Spleen (tissue), 11 donors: ENCODE data around the gene DENND1A. TPM values are rescaled to one million over a fixed set of nuclear protein-coding genes. Genes with fewer than 3 reads are reported as not detected.

Experiments used
- DNase-seq: peaks from one replicate; pipeline ENCODE4 v3.0.0-alpha.2; 2020
- H3K27ac ChIP-seq, 8 donors: fragments of 200-600 bp; sonication (generic) in 7 of 8; 1 replicate in 4 of 8; 2 replicates in 4 of 8; pipeline versions ENCODE4 v1.5.0 to v1.8.0; 2016 to 2021; ENCODE audit warnings: inconsistent platforms in 4 of 8, mild to moderate bottlenecking in 4 of 8, moderate library complexity in 1 of 8
- H3K27me3 ChIP-seq, 7 donors: fragments of 200-600 bp; sonication (generic) in 6 of 7; replicated peaks in 1 of 7; 1 replicate in 4 of 7; 2 replicates in 3 of 7; pipeline versions ENCODE4 v1.5.0 to v1.8.0; 2016 to 2021; ENCODE audit warnings: inconsistent platforms in 3 of 7, mild to moderate bottlenecking in 1 of 7
- H3K36me3 ChIP-seq, 6 donors: fragments of 200-600 bp; sonication (generic) in 5 of 6; 1 replicate in 4 of 6; 2 replicates in 2 of 6; pipeline versions ENCODE4 v1.5.0 to v1.8.0; 2016 to 2021; ENCODE audit warnings: inconsistent platforms in 2 of 6
- H3K4me1 ChIP-seq, 6 donors: fragments of 200-600 bp; sonication (generic) in 5 of 6; 1 replicate in 3 of 6; 2 replicates in 3 of 6; pipeline versions ENCODE4 v1.5.0 to v1.8.0; 2016 to 2021; ENCODE audit warnings: inconsistent platforms in 3 of 6
- H3K4me3 ChIP-seq, 8 donors: fragments of 200-600 bp; sonication (generic) in 7 of 8; 1 replicate in 4 of 8; 2 replicates in 4 of 8; pipeline versions ENCODE4 v1.5.0 to v1.8.0; 2016 to 2021; ENCODE audit warnings: inconsistent platforms in 4 of 8, mild to moderate bottlenecking in 4 of 8, moderate library complexity in 2 of 8
- H3K9me3 ChIP-seq, 8 donors: fragments of 200-600 bp; sonication (generic) in 7 of 8; 1 replicate in 4 of 8; 2 replicates in 4 of 8; pipeline versions ENCODE4 v1.5.0 to v1.8.0; 2016 to 2021; ENCODE audit warnings: inconsistent platforms in 4 of 8
- POLR2A ChIP-seq, 3 donors: fragments of 450-650 bp; IDR thresholded peaks; one replicate each; pipeline ENCODE4 v1.5.1; 2017; ENCODE audit warnings: antibody characterized with exemption in 3 of 3, mild to moderate bottlenecking in 1 of 3
- POLR2AphosphoS5 ChIP-seq, 3 donors: sonication (generic); formaldehyde crosslinking; IDR thresholded peaks; one replicate each; pipeline ENCODE4 v1.5.1; 2017; ENCODE audit warnings: antibody characterized with exemption in 3 of 3
- WGBS, 5 donors: extraction: QIAGEN DNeasy Blood & Tissue Kit in 3 of 5; methylation state at CpG; one replicate each; pipeline versions ENCODE4 v1.1.5 to v1.1.7; 2013 to 2018; 5-methylcytosine and 5-hydroxymethylcytosine counted together
- intact Hi-C: fragments of 100-400 bp; cut with DNase I; formaldehyde crosslinking; loops from one replicate; pipeline ENCODE4 v1.15.0; 2023; ENCODE audit warnings: low total_unique reads
- polyA plus RNA-seq, 3 donors: library from polyadenylated mRNA; stranded (reverse); fragments of 200-250 nt; gene quantifications; one replicate each; pipeline ENCODE4 v1.2.1, GENCODE V29; 2013
- total RNA-seq, 7 donors: library from RNA; depleted of rRNA in 3 of 7; stranded (reverse); fragments of >200 nt in 3 of 7; fragmentation: NEBNext Ultra II Directional in 4 of 7; extraction: Animal tissue kit (Norgen Biotek cat#: 25700) in 4 of 7; gene quantifications; one replicate each; pipeline versions ENCODE4 v1.1.0 to v1.2.1, GENCODE V29; 2016 to 2021
- TF ChIP-seq, protein P1 (sequence below), 11 experiments: fragments of 200-600 bp in 7 of 11; fragments of 450-650 bp in 4 of 11; sonication (generic) in 4 of 11; IDR thresholded peaks in 8 of 11; conservative IDR thresholded peaks in 3 of 11; 1 replicate in 7 of 11; 2 replicates in 4 of 11; pipeline versions ENCODE4 v1.4.0 to v1.8.0; 2016 to 2021; ENCODE audit warnings: antibody characterized with exemption in 11 of 11, inconsistent platforms in 4 of 11, mild to moderate bottlenecking in 1 of 11
- donor health status: healthy with polysubstance abuse.
- donor health status: DM: no; HTN: no; CAD: no; lungs with moderate emphysema.
- donor health status: DM: no; HTN: no; CAD: no.
- donor health status: Bipolar disorder and iron deficiency.
- donor health status: healthy.
- donor health status: DM: no; HTN: no; CAD: no.
- donor health status: DM: yes; HTN: yes; CAD: no.

The DENND1A gene
- total and polyA plus RNA-seq, 10 donors: 5.4 to 59.3 (median 48.8) TPM

DNA sequence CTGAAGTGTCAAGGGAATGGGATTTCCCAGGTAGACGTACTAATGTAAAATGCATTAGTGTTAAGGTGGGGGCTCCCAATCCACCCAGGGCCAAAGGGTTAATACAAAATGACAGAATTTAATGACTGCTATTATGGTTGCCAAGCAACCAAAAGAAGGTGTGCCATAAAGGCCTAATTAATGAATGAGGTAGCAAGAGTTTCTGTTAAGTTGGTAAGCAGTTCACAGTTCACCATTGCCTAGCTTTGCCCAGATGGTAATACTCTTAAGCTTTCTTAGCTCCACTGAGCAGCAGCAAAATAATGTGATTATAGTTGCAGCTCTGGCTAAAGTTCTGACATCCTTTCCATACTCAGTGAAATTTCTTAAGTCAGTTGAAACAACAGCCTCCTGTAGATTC is 211.7 kb downstream of the DENND1A start:
- Histone ChIP-seq H3K27me3 (no peaks in the 10 kb centered on the region), H3K4me3 (no peak overlapping the region), H3K9me3 (peaks cover 2 to 26% (median 21%) of the 10 kb centered on the region in 8 donors), H3K27ac (no peak overlapping the region), H3K36me3 (peaks cover 0 to 22% (median 0%) of the 10 kb centered on the region in 6 donors), H3K4me1 (peaks cover 0 to 25% (median 6%) of the 10 kb centered on the region in 6 donors)
- WGBS, 5 donors: 92 to 100% (median 94%) methylated on average over 1 of the region's 1 CpG
- DNase-seq: no peak
- TF ChIP-seq POLR2A (IDR thresholded peaks at IDR 0.05) (no peak), POLR2AphosphoS5 (IDR thresholded peaks at IDR 0.05) (no peak)
- TF ChIP-seq, protein P1, sequence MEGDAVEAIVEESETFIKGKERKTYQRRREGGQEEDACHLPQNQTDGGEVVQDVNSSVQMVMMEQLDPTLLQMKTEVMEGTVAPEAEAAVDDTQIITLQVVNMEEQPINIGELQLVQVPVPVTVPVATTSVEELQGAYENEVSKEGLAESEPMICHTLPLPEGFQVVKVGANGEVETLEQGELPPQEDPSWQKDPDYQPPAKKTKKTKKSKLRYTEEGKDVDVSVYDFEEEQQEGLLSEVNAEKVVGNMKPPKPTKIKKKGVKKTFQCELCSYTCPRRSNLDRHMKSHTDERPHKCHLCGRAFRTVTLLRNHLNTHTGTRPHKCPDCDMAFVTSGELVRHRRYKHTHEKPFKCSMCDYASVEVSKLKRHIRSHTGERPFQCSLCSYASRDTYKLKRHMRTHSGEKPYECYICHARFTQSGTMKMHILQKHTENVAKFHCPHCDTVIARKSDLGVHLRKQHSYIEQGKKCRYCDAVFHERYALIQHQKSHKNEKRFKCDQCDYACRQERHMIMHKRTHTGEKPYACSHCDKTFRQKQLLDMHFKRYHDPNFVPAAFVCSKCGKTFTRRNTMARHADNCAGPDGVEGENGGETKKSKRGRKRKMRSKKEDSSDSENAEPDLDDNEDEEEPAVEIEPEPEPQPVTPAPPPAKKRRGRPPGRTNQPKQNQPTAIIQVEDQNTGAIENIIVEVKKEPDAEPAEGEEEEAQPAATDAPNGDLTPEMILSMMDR (IDR thresholded peaks at IDR 0.05 in 8 of 11, conservative IDR thresholded peaks at IDR 0.05 in 3 of 11): no peak
- intact Hi-C loops: no loop called here

DNA sequence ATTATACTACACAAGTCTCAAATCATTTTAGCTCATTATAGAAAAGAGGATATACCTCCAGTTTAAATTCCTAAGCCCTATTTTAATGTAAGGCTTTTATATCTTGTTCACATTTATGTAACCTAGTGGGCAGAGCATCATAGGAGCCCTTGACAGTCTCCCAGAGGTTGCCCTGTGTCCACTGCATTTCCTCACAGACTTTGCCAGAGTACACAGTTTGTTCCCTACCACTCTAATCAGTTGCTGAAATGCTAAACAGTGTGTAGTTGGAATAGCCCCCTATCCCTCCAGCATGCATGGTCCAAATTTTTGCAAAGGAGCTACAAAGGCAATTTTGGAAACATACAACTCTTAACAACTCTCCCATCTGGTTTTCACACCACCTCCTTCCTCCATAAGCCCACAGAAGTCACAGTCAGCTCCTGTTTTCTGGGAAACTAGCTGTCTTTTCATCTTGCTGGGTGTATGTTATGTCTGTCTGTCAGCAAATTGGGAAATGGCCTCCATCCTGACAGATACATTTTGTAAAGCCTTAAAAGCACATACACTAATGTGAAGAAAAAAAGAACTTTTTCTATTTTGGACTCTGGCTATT is 212.2 kb downstream of the DENND1A start:
- TF ChIP-seq POLR2A (IDR thresholded peaks at IDR 0.05) (no peak), POLR2AphosphoS5 (IDR thresholded peaks at IDR 0.05) (no peak)
- TF ChIP-seq, protein P1 (IDR thresholded peaks at IDR 0.05 in 8 of 11, conservative IDR thresholded peaks at IDR 0.05 in 3 of 11): no peak
- H3K27me3 ChIP-seq: no peaks in the 10 kb centered on the region
- intact Hi-C loops: no loop called here
- peaks cover 2 to 21% (median 16%) of the 10 kb centered on the region in 8 donors for H3K9me3 ChIP-seq
- peaks cover 0 to 25% (median 6%) of the 10 kb centered on the region in 6 donors for H3K4me1 ChIP-seq
- H3K4me3 ChIP-seq: no peak overlapping the region
- H3K36me3 ChIP-seq: peaks cover 0 to 17% (median 0%) of the 10 kb centered on the region in 6 donors
- no peak overlapping the region for H3K27ac ChIP-seq
- no peak for DNase-seq

- WGBS, 5 donors: 69 to 81% (median 75%) methylated on average over 8 of the region's 8 CpGs
- H3K36me3 ChIP-seq: peaks cover 0 to 5% (median 0%) of the 10 kb centered on the region in 6 donors
- intact Hi-C loops: no loop called here
- H3K4me3 ChIP-seq: no peak overlapping the region
- H3K27ac ChIP-seq: no peak overlapping the region
- no peak for DNase-seq
- H3K4me1 ChIP-seq: peaks cover 0 to 25% (median 6%) of the 10 kb centered on the region in 6 donors
- peaks cover 0 to 9% (median 3%) of the 10 kb centered on the region in 8 donors for H3K9me3 ChIP-seq
- TF ChIP-seq POLR2AphosphoS5 (IDR thresholded peaks at IDR 0.05): no peak
- no peak for TF ChIP-seq POLR2A (IDR thresholded peaks at IDR 0.05)
- TF ChIP-seq, protein P1 (IDR thresholded peaks at IDR 0.05 in 8 of 11, conservative IDR thresholded peaks at IDR 0.05 in 3 of 11): no peak
- no peaks in the 10 kb centered on the region for H3K27me3 ChIP-seq
These were observed 213.5 kb downstream of the DENND1A start for GRCh38 chr9:123716339-123716945.

DNA sequence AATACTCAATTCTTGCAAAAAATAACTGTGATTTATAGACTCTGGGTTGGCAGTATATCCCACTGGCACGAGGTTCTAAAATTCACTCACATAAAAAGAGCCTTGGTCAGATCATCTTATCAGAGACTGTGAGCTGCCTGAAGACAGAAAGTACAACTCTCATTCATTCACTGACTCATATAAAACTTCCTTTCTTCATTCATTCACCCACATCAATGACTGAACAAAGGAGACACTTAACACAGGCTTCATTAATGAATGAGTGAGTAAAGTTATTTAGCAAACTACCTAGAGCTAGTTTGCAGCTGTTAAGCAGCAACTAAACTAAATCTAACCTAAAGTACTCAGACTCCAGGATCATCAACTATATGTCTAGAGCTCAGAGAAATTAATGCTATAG is 214.7 kb downstream of the DENND1A start:
- intact Hi-C loops: no loop called here
- Histone ChIP-seq H3K27me3 (no peaks in the 10 kb centered on the region), H3K9me3 (peaks cover 0 to 9% (median 3%) of the 10 kb centered on the region in 8 donors), H3K4me1 (peaks cover 0 to 25% (median 6%) of the 10 kb centered on the region in 6 donors), H3K4me3 (no peak overlapping the region), H3K36me3 (peaks cover 0 to 3% (median 0%) of the 10 kb centered on the region in 6 donors), H3K27ac (no peak overlapping the region)
- TF ChIP-seq POLR2A (IDR thresholded peaks at IDR 0.05) (no peak), POLR2AphosphoS5 (IDR thresholded peaks at IDR 0.05) (no peak)
- TF ChIP-seq, protein P1 (IDR thresholded peaks at IDR 0.05 in 8 of 11, conservative IDR thresholded peaks at IDR 0.05 in 3 of 11): no peak
- DNase-seq: no peak
- 74 to 87% (median 84%) methylated on average over 1 of the region's 1 CpG for WGBS, 5 donors
